ENCODE results near the gene PCBP3.
"Not testable (repeated sequence)": the region's sequence is repeated elsewhere in the genome, so short reads cannot be mapped to it uniquely, and the experiment has no call there.

Gene PCBP3

DNA sequence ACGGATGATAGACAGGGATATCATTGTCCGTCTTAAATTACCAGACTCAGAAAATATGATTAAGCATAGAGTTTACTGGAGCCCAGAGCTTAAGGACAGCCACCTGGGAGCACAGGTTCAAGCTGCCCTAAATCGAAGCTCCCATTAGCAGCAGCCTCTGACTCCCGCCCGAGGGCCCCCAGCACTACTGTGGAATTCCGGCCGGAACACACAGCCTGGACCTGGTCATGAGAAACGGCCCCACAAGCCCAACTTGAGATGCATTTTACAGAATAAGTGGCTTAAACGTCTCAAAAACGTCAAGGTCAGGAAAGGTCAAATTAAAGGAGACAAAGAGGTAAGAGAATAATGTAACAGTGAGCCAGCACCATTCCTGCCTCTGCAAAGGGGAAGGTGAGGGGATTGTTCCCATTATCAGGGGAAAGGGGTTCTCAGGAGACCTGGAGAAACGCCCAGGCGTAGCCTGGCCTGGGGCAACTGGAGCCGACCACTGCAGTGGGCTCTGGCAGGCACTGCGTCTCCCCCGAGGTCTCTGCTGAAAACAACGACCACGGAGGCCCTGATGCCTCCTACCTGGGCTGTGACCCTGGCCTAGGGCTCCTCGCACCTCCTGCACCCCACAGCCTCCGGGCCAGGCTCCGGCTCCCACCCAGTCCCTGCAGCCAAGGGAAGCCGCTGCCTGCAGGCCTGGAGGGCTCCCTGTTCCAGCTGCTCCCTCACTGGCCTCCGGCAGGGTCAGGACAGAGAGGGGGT is 326.6 kb downstream of the PCBP3 start:
- no peak for DNase-seq (ENCODE audit: low read depth)

DNA sequence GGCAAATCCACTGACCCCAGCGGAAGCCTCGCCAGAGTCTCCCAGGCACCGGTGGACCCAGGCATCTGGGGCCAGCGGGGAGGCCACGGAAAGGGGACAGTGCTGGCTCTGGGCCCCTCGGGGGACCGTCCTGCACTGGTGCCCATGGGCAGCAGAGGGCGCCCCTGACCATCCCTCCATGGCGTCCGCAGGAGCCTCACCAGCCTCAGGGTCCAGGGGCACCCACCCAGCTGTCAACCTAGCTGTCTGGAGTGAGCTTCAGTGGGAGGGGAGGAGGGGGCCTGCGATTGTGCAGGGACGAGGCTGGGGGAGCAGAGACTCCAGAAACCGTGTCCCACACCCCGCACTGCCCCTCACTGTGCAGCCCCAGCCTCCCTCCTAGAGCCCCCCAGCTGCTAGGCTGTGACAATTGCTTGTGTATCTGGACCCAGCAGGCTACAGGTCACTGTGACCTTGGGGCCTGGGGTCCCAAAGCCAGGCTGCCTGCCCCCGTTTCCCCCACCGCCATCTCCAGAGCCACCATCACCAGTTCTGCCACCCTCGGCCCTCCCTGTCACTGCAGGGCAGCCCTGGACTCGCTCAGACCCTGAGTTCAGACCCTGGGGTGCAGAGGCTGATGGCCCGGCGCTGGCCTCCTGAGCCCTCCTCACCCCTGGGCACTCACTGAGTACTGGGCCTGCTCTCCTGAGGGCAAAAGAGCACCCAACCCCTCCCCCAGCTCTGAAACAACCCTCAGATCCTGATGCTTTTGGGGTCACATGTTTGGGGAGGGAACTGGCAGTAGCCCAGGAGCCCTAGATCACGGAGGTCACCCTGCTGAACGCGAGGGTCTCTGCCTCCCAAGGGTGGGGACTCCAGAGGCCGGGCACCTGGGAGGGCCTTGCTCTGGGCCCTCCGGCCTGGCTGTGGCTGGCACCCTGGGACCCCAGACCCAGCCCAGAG is 327.4 kb downstream of the PCBP3 start:
- no peak for DNase-seq (ENCODE audit: low read depth)

DNA sequence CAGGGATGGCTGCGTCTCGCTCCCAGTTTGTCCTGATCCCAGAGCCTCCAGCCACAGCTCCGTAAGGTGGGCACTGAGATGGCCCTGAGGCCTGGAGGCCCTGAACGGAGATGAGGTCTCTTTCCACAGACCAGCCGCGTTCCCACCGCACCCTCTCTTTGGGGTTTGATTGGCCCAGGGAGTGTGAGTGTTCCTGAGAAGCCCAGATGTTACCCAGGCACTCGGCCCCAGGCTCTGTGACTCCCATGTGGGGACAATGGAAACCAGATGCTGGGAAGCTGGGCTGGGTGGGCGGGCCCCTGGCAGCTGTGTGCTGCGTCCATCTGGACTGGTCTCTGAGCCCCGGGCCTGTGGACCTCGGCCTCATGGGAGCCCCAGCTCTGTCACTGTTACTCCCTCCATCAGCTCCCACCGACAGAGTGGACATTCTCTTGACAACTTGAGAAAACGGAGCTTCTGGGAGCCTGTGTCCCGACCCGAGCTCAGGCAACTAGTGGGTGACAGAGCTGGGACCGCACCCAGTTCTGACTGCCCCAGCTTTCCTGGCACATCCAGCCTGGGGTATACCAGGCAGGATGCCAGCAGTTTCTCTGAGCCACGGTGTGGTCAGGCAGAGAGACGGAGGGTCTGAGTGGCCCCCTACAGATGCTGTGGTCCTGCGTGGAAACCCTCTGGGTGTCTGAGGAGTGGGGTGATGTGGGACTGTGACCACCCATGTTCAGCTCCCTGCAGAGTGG is 328.3 kb downstream of the PCBP3 start:
- DNase-seq (ENCODE audit: low read depth): no peak

DNA sequence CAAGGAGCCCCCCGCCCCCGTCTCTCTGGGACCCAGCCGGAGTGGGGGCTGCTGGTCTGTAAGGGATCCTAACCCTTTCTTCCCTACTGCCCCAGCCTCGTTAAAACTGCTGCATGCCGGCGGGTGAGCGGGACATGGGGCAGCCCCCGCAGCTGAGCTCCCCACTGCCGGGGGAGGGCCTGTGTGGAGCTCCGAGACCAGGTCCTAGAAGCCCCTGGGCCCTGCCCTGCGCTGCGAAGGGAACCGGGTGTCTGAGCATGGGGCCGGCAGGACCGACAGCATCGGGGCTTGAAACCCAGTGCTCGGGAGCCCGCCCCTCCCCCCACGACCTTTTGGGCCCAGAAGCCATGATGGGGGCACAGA is 328.8 kb downstream of the PCBP3 start:
- no peak for DNase-seq (ENCODE audit: low read depth)

DNA sequence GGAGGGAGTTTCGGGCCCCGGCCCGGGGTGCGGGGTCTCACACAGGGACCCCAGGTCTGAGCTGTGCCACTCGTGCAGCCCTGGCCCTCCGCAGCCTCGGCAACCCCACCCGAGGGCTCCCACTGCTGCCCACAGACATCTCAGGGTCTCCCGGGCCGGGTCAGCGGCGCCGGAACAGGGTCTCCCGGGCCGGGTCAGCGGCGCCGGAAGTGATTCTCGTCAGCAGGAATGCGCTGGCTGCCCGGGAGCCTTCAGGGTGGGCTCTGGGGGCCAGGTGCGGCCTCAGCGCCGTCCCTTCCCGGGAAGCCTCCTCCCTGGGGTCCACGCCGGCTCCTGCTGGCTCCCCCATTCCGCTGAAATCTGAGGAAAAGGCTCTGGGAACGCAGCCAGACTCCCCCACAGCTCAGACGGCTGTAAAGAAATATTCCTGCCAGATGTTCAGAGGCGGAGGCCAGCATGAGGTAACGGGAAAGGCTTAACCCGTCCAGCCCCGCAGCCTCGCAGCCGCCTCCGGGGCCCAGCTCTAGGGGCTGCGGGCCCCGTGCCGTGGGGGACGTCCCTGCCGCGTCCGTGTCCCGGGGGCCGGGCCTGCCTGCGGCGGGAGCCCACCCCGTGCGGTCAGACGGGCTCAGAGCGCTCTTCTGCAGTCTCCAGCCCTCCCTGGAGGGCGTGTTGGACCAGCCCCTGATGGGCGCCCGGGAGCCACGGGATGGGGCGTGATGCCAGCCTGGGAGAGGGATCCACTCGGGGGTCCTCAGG is 329.4 kb downstream of the PCBP3 start:
- DNase-seq (ENCODE audit: low read depth): no peak

DNA sequence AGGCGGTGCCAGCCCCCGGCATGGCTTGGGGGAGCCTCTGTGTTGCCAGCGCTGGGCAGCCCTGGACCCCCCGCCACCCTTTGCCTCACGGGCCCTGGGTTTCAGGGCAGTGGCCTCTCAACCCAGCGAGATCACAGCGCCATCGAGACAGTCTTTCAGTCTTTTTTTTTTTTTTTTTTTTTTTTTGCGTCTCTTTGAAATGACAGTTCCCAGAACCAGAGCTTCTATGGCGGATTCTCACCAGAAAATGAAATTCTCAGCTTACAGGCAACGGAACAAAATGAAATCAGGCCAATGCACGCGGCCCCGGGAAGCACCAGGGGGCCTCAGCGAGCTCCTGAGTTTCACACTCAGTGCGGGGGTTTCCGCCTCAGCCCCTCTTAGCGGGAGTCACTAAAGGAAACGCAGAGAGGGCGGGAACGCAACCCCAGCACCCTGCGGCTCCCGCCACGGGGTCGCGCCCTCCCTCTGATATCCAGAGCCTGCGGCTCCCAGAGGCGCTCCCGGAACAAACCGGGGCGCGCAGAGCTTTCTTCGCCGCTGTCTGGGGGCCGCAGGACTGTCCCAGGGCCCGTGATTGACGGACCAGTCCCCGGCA is 330.0 kb downstream of the PCBP3 start:
- DNase-seq (ENCODE audit: low read depth): peak; percentile 72

DNA sequence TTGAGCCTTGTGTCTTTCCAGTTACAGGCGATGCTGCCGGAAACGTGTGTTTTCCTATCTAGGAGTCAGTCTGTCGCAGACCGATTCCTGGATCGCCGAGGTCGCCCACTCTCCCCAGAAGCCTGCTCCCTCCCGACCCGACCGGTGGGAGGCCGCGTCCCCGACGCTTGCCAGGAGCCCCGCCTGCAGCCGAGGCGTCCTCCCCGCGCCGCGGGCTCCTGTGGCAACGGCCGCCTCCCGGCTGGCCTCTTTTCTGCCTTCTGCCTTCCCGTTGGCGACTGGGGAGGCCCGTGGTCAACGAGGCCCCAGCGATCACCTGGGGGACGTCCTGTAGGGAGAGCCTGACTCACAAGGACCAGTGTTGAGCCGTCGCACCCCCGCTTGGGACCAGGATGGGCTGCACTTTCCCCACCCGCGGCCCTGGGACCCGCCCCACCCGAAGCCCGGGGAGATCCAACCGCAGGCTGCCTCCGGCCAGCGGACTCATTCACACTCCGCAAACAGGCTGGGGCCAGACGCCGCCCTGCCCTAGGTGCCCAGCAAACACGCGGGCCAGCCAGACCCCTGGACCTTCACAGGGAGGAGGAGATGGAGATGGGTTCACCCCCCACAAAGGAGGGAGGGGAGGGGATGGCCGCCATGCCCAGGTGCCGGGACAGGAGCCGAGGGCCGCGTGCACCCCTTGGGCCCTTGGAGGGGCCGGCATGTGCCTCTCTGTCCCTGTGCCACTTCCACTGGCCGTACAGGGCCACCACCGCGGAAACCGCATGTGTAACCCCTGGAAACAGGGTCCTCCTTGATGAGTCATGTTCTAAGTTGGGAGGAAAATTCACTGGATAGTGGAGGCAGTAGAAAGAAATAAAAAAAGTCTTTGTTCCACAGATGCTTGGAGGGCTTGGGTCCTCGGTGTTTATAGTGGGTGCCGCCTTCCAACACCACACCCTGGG is 330.8 kb downstream of the PCBP3 start:
- DNase-seq (ENCODE audit: low read depth): no peak

DNA sequence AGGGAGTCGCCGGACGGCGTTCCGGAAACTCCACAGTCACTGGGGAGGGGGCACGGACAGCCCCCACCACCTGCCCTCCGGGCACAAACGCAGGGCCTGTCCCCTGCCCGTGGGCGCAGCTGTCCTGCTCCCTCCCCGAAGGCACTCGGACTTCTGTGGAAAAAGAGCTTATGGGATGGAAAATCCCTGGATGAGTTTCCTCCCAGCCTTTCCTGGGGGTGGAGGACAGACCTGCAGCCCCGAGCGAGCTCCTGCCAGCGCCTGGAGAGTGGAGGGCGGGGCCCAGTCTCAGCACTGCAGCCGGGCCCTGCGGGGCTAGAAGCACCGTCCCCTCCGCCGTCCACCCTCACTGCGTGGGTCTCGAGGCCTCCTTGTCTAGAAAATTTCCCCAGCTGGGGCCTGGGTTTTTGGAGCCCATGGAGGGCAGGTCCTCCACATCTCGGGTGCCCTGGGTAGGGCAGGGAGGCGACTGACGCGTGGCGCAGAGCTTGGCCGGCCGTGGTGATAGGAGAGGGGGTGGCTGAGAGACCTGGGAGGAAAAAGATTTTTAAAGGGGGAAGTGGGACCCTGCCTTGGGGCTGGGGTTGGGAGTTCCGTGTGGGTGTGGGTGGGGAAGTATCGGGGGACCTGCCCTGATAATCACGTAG is 331.6 kb downstream of the PCBP3 start:
- no peak for DNase-seq (ENCODE audit: low read depth)

DNA sequence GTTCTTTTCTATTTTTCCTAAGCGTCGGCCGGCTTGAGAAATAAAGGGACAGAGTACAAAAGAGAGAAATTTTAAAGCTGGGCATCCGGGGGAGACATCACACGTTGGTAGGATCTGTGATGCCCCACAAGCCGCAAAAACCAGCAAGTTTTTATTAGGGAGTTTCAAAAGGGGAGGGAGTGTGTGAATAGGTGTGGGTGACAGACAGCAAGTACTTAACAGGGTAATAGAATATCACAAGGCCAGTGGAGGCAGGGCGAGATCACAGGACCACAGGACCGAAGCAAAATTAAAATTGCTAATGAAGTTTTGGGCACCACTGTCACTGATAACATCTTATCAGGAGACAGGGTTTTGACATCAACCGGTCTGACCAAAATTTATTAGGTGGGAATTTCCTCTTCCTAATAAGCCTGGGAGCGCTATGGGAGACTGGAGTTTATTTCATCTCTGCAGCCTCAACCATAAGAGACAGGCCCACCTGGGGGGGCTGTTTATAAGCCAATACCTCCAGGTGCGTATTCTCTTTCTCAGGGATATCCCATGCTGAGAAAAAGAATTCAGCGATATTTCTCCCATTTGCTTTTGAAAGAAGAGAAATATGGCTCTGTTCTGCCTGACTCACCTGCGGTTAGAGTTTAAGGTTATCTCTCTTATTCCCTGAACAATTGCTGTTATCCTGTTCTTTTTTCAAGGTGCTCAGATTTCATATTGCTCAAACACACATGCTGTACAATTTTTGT is 332.3 kb downstream of the PCBP3 start:
- not testable (repeated sequence) for DNase-seq (ENCODE audit: low read depth)

DNA sequence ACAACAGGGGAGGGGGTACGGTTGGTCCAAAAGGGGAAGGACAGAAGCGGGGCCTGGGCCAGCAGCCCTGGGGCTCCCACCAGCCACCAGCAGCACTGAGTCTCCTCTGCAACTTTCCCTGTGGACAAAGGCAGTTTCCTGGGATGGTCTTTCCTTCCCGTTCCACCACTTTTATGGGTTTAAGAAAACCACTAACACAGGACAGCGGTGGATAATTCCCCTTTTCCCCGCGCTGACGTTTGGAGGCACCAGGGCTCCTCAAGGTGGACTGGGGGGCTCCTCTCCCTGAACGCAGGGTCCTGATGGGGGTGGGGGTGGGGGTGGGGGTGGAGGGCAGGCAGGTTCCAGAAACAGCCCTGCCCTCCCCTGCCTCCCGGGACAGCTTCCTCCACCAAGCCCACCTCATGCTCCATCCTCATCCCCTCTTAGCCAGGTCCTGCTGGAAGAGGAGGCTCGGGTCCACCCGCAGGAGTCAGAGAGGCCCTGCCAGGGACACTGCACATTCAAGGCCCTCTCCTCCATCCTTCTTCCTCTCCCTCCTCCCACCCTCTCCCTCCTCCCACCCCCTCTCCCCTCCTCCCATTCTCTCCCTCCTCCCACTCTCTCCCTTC is 333.3 kb downstream of the PCBP3 start:
- DNase-seq (ENCODE audit: low read depth): no peak

DNA sequence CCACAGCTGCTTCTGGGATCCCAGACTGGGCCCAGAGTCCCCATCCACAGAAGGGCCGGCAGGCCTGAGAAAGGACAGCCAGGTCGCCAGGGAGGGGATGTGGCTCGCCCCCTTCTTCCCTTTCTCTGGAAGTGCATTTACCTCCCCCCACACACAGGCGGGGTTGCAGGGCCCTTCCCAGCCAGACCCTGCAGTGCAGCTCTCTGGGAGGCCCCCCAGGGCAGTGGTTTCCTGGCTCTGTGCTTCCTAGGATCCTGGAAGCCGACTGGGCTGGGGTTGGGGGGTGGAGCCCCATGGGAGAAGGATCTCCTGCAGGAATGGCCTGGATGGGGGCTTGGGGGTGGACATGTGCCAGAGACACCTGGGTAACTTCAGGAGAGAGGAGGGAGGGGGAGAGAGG is 333.9 kb downstream of the PCBP3 start:
- DNase-seq (ENCODE audit: low read depth): no peak

DNA sequence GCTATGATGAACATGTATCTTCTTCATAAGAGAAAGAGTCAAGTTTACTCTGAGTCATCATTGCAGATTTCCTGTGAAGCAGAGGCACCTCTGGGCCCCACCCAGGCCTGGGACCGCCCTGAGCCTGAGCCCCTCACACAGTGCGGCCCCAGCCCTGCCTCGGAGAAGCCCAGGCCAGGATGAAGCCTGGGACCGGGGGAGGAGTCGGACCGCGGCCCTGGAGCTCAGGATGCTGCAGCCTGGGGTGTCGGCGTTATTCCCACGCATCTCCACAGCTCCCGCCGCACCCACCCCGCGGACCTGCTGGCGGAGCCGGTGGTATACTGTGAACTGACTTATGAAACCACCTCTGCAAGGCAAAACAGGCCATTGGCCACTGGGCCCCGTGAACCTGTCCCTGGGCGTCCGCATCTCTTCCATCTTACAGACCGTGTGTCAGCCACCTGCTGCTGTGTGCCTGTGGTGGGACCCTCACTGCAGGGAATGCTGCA is 335.7 kb downstream of the PCBP3 start:
- DNase-seq (ENCODE audit: low read depth): no peak

DNA sequence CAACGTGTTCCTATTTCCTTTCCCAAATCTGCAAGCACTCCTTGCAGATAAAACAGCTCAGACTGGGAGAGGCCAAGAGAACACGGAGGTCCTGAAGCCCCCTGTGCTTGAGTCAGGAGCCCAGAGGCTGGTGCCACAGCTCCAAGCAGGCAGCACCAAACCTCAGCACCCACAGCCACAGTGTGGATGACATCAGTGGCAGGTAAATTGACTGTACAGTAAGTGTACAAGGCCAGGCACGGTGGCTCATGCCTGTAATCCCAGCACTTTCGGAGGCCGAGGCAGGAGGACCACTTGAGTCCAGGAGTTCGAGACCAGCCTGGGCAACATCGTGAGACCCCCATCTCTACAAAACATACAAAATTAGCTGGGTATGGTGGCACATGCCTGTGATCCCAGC is 336.1 kb downstream of the PCBP3 start:
- DNase-seq (ENCODE audit: low read depth): no peak

DNA sequence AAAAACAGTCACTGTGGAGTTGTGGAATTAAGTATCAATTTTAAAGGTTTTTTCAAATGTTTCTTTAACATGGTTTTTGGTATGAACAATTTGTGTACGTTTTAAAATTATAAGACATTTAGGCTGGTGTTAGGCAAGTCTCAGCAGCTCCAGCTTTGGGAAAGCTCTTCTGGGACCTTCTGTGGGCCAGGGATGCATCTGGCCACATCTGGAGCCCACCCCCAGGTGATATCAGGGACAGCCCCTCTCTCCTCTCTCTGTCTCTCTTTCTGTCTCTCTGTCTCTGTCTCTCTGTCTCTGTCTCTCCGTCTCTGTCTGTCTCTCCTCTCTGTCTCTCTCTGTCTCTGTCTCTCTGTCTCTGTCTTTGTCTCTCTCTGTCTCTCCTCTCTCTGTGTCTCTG is 336.7 kb downstream of the PCBP3 start:
- DNase-seq (ENCODE audit: low read depth): no peak

DNA sequence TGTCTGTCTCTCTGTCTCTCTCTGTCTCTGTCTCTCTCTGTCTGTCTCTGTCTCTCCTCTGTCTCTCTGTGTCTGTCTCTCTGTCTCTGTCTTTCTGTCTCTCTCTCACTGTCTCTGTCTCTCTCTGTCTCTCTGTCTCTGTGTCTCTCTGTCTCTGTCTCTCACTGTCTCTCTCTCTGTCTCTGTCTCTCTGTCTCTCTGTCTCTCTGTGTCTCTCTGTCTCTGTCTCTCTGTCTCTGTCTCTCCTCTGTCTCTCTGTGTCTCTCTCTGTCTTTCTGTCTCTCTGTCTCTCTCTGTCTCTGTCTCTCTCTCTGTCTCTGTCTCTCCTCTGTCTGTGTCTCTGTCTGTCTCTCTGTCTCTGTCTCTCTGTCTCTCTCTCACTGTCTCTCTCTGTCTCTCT is 337.2 kb downstream of the PCBP3 start:
- DNase-seq (ENCODE audit: low read depth): no peak

DNA sequence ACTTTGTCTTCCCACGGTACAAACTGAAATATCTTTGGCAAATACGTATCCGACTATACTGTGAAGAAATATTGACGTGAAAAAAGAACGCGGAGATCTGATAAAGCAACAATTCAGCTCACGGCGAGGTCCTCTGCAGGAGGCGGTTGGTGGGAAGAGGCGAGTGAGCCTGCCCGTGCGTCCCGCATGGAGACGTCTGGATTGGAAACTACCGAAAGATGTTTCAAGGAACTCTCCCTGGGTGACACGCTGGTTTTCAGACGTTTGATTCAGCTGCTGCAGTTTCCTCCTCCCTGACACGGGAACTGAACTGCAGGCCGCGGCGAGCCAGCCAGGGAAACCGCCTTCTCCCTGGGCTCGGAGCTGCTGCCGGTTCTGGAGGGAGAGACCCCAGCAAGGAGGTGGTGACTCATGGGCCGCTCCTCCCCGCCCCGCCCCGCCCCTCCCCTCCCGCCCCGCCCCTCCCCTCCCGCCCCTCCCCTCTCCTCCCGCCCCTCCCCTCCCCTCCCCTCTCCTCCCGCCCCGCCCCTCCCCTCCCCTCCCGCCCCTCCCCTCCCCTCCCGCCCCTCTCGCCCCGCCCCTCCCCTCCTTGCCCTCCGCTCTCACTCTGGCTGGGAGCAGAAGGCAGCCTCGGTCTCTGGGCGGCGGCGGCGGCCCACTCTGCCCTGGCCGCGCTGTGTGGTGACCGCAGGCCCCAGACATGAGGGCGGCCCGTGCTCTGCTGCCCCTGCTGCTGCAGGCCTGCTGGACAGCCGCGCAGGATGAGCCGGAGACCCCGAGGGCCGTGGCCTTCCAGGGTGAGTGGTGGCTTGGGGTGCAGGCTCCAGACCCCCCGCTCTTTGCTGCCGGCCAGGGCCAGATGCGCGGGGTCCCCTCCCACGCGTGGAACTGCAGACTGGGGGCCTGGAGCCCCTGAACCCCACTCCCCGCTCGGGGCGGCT is 337.9 kb downstream of the PCBP3 start, which contains the start of gene COL6A1:
TSS of gene COL6A1 (plus strand) at position 620 of the 941 bp plus-strand sequence. CDS start at position 701, 81 bp downstream.
- peak; percentile 37 for DNase-seq (ENCODE audit: low read depth)

DNA sequence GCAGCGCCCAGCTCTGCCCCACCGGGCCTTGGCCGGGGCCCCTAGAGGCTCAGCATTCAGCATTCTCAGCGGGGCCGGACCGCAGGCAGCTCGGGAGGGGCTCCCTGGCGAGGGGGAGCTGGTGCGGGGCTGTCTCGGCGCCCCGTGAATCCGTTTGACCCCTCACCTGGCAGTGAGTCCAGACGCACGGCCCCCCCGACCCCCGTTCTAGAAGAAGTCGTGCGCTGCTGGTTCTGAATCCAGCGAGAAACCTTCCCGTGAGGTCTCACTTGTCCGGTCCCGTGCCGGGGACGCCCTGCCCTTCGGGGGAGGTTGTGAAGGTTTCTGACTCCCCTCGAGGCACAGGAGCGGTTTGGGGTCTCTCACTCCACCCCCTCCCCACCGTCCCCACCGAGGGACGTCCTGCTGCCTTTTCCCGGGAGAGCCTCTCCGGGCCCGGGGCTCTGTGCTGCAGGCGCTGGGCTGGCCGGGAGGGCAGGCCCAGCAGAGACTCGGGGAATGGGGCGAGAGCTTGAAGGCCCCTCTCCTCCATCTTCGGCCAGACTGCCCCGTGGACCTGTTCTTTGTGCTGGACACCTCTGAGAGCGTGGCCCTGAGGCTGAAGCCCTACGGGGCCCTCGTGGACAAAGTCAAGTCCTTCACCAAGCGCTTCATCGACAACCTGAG is 338.7 kb downstream of the PCBP3 start:
- DNase-seq (ENCODE audit: low read depth): no peak
